ENCODE data around the gene ART3.

The ART3 gene

GRCh38 chr4:76125816-76126215, 51.3 kb downstream of the ART3 start:
- Histone ChIP-seq H3K4me3 (no peak overlapping the region), H3K27ac (no peak overlapping the region)
- DNase-seq (ENCODE audit: low spot score): no peak
- no peak for TF ChIP-seq CTCF (IDR thresholded peaks at IDR 0.05)

GRCh38 chr4:76127754-76128153, 53.2 kb downstream of the ART3 start:
- Histone ChIP-seq H3K4me3 (no peak overlapping the region), H3K27ac (no peak overlapping the region)
- no peak for DNase-seq (ENCODE audit: low spot score)
- TF ChIP-seq CTCF (IDR thresholded peaks at IDR 0.05): no peak

- no peak for TF ChIP-seq CTCF (IDR thresholded peaks at IDR 0.05)
- DNase-seq (ENCODE audit: low spot score): no peak
- Histone ChIP-seq H3K4me3 (no peak overlapping the region), H3K27ac (no peak overlapping the region)
These were observed 66.7 kb downstream of the ART3 start for GRCh38 chr4:76141241-76141640.

- TF ChIP-seq CTCF (IDR thresholded peaks at IDR 0.05): no peak
- Histone ChIP-seq H3K4me3 (no peak overlapping the region), H3K27ac (no peak overlapping the region)
- DNase-seq (ENCODE audit: low spot score): no peak
These were observed 70.0 kb downstream of the ART3 start for GRCh38 chr4:76144546-76144945.

- DNase-seq (ENCODE audit: low spot score): no peak
- no peak for TF ChIP-seq CTCF (IDR thresholded peaks at IDR 0.05)
- Histone ChIP-seq H3K27ac (peak overlapping the region; percentile 86 to 88), H3K4me3 (peak overlapping the region; percentile 89)
These were observed 73.1 kb downstream of the ART3 start for GRCh38 chr4:76147454-76148141.

- Histone ChIP-seq H3K27ac (peak within 1 kb of the TSS; percentile 86 to 88), H3K4me3 (peak within 1 kb of the TSS; percentile 89)
- TF ChIP-seq CTCF (IDR thresholded peaks at IDR 0.05): no peak
- DNase-seq (ENCODE audit: low spot score): peak; percentile 96
These were observed 73.8 kb downstream of the ART3 start, which contains the start of gene NUP54 for GRCh38 chr4:76148142-76148865. NUP54 (minus strand) TSS chr4:76148397; CDS start chr4:76148374, 23 bp downstream.

GRCh38 chr4:76153356-76153755, 78.8 kb downstream of the ART3 start:
- no peak overlapping the region for H3K27ac ChIP-seq

More at GRCh38 chr4:76153356-76153755, 78.8 kb downstream of the ART3 start:
- DNase-seq (ENCODE audit: low spot score): no peak
- no peak overlapping the region for H3K4me3 ChIP-seq
- no peak for TF ChIP-seq CTCF (IDR thresholded peaks at IDR 0.05)
